MCF 10A (cell line): ENCODE data around the gene CREBBP. TPM values are rescaled to one million over a fixed set of nuclear protein-coding genes. Genes with fewer than 3 reads are reported as not detected.

ENCODE experiments used
- BruUV-seq: library from RNA; stranded (reverse); fragments of 400-500 nt; replicated peaks from 2 replicates; lab custom pipeline; 2021; lab: Mats Ljungman, UMichigan
- CTCF ChIA-PET: fragments of 300-600 bp; sonication (Branson Sonifier 250); formaldehyde crosslinking; extraction: SDS; loops from one replicate; lab custom pipeline; 2021; ENCODE audit warnings: antibody characterized with exemption, inconsistent platforms; lab: Yijun Ruan, JAX
- POLR2A ChIA-PET: fragments of 300-600, 350-650 bp; sonication (Branson Sonifier 250); formaldehyde crosslinking; extraction: SDS; loops from one replicate; lab custom pipeline; 2020; ENCODE audit warnings: antibody characterized with exemption, inconsistent platforms; lab: Yijun Ruan, JAX
- DNase-seq: peaks from one replicate; pipeline ENCODE4 v3.0.0-alpha.2; 2018; ENCODE audit not compliant: unreplicated experiment
- H3K27ac Mint-ChIP-seq: one replicate; pipeline ENCODE4 v1.8.0; 2022; ENCODE audit warnings: mild to moderate bottlenecking, low read depth, mixed read lengths; ENCODE audit not compliant: unreplicated experiment
- H3K27me3 Mint-ChIP-seq: one replicate; pipeline ENCODE4 v1.8.0; 2022; ENCODE audit warnings: mixed read lengths; ENCODE audit not compliant: insufficient read depth, unreplicated experiment
- H3K36me3 Mint-ChIP-seq: one replicate; pipeline ENCODE4 v1.8.0; 2022; ENCODE audit warnings: mild to moderate bottlenecking, moderate library complexity, mixed read lengths; ENCODE audit not compliant: insufficient read depth, unreplicated experiment
- H3K4me1 Mint-ChIP-seq: one replicate; pipeline ENCODE4 v1.8.0; 2022; ENCODE audit warnings: mixed read lengths; ENCODE audit not compliant: insufficient read depth, unreplicated experiment
- H3K4me3 Mint-ChIP-seq: one replicate; pipeline ENCODE4 v1.8.0; 2022; ENCODE audit warnings: mild to moderate bottlenecking, moderate library complexity, mixed read lengths; ENCODE audit not compliant: unreplicated experiment
- H3K9me3 Mint-ChIP-seq: one replicate; pipeline ENCODE4 v1.8.0; 2022; ENCODE audit warnings: mixed read lengths; ENCODE audit not compliant: unreplicated experiment
- intact Hi-C: fragments of 100-400 bp; cut with micrococcal nuclease; formaldehyde crosslinking; loops from 2 replicates; pipeline ENCODE4 v1.14.1; 2022
- total RNA-seq: library from RNA; stranded (reverse); gene quantifications from 2 replicates; pipeline ENCODE4 v1.2.3, GENCODE V29; 2022
- TF ChIP-seq, protein P1 (sequence below): fragments of 200-600 bp; IDR thresholded peaks from one replicate; pipeline ENCODE4 v1.8.0; 2022; ENCODE audit warnings: antibody characterized with exemption, mild to moderate bottlenecking; ENCODE audit not compliant: unreplicated experiment

CREBBP gene
- total RNA-seq, 1 experiment from 2014 or later, result 74.0 TPM

DNA sequence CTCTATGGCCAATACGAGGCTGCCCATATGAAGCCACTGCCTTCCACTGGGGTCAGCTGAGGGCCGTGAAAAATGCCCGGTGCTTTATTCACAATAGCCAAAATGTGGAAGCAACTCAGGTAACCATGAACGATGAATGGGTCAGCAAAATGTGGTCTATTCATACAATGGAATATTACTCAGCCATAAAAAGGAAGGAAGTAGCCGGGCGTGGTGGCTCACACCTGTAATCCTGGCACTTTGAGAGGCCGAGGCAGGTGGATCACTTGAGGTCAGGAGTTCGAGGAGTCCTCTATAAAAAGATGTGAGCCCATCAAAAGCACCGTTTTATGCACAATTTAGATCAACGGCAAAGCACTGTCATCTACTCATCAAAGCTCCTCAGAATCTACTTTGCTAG is 158.0 kb downstream of the CREBBP start:
- ChIA-PET POLR2A (interaction anchor here (0.5 kb wide), 1 partner anchor 62 kb away, joined by 3 read pairs; no protein-coding TSS in a partner anchor), CTCF (no interaction called here)
- Mint-ChIP-seq H3K27me3 (no peaks in the 10 kb centered on the region), H3K9me3 (no peaks in the 10 kb centered on the region), H3K27ac (no peak overlapping the region), H3K36me3 (peaks cover 28% of the 10 kb centered on the region), H3K4me3 (no peak overlapping the region), H3K4me1 (peaks cover 6% of the 10 kb centered on the region)
- TF ChIP-seq, protein P1, sequence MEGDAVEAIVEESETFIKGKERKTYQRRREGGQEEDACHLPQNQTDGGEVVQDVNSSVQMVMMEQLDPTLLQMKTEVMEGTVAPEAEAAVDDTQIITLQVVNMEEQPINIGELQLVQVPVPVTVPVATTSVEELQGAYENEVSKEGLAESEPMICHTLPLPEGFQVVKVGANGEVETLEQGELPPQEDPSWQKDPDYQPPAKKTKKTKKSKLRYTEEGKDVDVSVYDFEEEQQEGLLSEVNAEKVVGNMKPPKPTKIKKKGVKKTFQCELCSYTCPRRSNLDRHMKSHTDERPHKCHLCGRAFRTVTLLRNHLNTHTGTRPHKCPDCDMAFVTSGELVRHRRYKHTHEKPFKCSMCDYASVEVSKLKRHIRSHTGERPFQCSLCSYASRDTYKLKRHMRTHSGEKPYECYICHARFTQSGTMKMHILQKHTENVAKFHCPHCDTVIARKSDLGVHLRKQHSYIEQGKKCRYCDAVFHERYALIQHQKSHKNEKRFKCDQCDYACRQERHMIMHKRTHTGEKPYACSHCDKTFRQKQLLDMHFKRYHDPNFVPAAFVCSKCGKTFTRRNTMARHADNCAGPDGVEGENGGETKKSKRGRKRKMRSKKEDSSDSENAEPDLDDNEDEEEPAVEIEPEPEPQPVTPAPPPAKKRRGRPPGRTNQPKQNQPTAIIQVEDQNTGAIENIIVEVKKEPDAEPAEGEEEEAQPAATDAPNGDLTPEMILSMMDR, result no peak
- no peak for DNase-seq
- intact Hi-C loops, result no loop called here
- no TSS peak for BruUV-seq

- POLR2A ChIA-PET, result interaction anchor here (0.7 kb wide), 1 partner anchor 1380 kb away, joined by 3 read pairs; no protein-coding TSS in a partner anchor
- no TSS peak for BruUV-seq
- DNase-seq, result no peak
- H3K4me3 Mint-ChIP-seq, result no peak overlapping the region
- peaks cover 6% of the 10 kb centered on the region for H3K4me1 Mint-ChIP-seq
- CTCF ChIA-PET, result no interaction called here
- intact Hi-C loops, result no loop called here
- H3K27me3 Mint-ChIP-seq, result no peaks in the 10 kb centered on the region
- H3K36me3 Mint-ChIP-seq, result peaks cover 14% of the 10 kb centered on the region
- H3K9me3 Mint-ChIP-seq, result no peaks in the 10 kb centered on the region
- TF ChIP-seq, protein P1, result no peak
- no peak overlapping the region for H3K27ac Mint-ChIP-seq
Observed at GRCh38 chr16:3720418-3720817, 160.1 kb downstream of the CREBBP start.

DNA sequence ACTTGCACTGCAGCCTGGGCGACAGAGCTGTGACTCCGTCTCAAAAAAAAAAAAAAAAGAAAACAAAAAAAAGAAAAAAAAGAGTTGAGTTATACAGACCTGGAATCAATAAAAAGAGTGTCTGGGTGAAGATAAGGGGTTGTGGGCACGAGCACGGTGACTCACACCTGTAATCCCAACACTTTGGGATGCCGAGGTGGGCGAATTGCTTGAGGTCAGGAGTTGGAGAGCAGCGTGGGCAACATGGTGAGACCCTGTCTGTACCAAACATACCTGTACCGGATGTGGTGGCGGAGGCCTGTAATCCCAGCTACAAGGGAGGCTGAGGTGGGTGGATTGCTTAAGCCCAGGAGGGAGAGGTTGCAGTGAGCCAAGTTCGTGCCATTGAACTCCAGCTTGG is 161.9 kb downstream of the CREBBP start:
- Mint-ChIP-seq H3K4me1 (peaks cover 21% of the 10 kb centered on the region), H3K9me3 (no peaks in the 10 kb centered on the region), H3K4me3 (peak overlapping the region; percentile 84), H3K27me3 (no peaks in the 10 kb centered on the region), H3K27ac (no peak overlapping the region), H3K36me3 (peaks cover 10% of the 10 kb centered on the region)
- no peak for DNase-seq
- ChIA-PET CTCF (interaction anchor here (1.1 to 1.2 kb wide), 2 partner anchors 14 to 28 kb away, joined by 3 read pairs; no protein-coding TSS in a partner anchor), POLR2A (interaction anchor here (1.5 to 2.4 kb wide), 8 partner anchors 19 to 160 kb away, joined by 5 to 15 read pairs (median 7); no protein-coding TSS in a partner anchor)
- BruUV-seq, result no TSS peak
- intact Hi-C loops, result no loop called here
- TF ChIP-seq, protein P1, result no peak

- TSS peak; percentile 94 for BruUV-seq
- TF ChIP-seq, protein P1, result no peak
- H3K9me3 Mint-ChIP-seq, result no peaks in the 10 kb centered on the region
Observed at GRCh38 chr16:3718019-3718391, 162.5 kb downstream of the CREBBP start.

More at GRCh38 chr16:3718019-3718391, 162.5 kb downstream of the CREBBP start:
- POLR2A ChIA-PET, result interaction anchor here (0.6 to 2.4 kb wide), 21 partner anchors 10 to 697 kb away, joined by 3 to 15 read pairs (median 5); partner anchors contain the start of gene SLX4
- DNase-seq, result peak; percentile 5
- Mint-ChIP-seq H3K4me3 (peak overlapping the region; percentile 84), H3K27ac (peak overlapping the region; percentile 61), H3K27me3 (no peaks in the 10 kb centered on the region), H3K4me1 (peaks cover 27% of the 10 kb centered on the region), H3K36me3 (peaks cover 16% of the 10 kb centered on the region)
- intact Hi-C loops, result no loop called here
- CTCF ChIA-PET, result interaction anchor here (1.1 to 1.2 kb wide), 2 partner anchors 14 to 28 kb away, joined by 3 read pairs; no protein-coding TSS in a partner anchor
